ENCODE data around the gene UNC119. TPM values are rescaled to one million over a fixed set of nuclear protein-coding genes. Genes with fewer than 3 reads are reported as not detected.
A peak's percentile ranks its signal among the peaks of the same experiment; 100 is the strongest.

The UNC119 gene
- total and polyA plus RNA-seq, 9 donors = 15.6 to 20.7 (median 17.6) TPM

DNA sequence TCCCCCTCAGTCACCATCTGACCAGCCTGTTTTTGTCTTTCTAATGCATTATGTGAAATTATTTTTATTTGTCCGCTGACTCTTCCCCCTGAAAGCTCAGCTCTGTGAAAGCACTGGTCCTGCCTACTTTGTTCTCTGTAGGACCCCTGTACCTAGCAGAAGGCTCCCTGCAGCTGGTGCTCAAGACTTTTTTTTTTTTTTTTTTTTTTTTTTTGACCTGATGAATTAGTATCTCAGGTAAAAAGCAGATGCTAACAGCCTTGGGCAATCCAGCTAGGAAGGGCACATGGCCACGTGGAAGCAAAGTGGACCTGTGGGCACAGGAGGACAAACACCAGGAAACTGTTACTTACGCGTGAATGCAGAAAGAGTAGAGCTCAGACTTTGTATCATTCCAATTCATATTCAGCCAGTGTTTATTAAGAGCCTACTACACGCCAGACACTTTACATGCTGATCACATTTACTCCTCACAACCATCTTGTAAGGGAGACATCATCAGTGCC, 629 bp upstream of the UNC119 start:
- 100% methylated on average over 1 of the region's 5 CpGs for WGBS (ENCODE audit: insufficient coverage)
- no peak overlapping the region for H3K27ac ChIP-seq (ENCODE audit: low read length)

GRCh38 chr17:28551421-28552175, 826 bp downstream of the UNC119 start:
- Histone ChIP-seq H3K27ac (ENCODE audit: low read length) (peak overlapping the region; percentile 35), H3K4me3 (ENCODE audit: low read length) (peak overlapping the region; percentile 67), H3K9me3 (replicated peaks; ENCODE audit: control insufficient read depth, low read depth, low read length) (no peaks in the 10 kb centered on the region), H3K4me1 (ENCODE audit: control insufficient read depth, insufficient read depth, low read length) (peaks cover 14% of the 10 kb centered on the region), H3K27me3 (ENCODE audit: control insufficient read depth, insufficient read depth, low read length) (no peaks in the 10 kb centered on the region), H3K36me3 (ENCODE audit: control insufficient read depth, insufficient read depth, low read length) (peaks cover 42% of the 10 kb centered on the region)
- DNase-seq = peak; percentile 35
- 0% methylated on average over 6 of the region's 10 CpGs for WGBS (ENCODE audit: insufficient coverage)

More for the DNA sequence above, 629 bp upstream of the UNC119 start:
- Histone ChIP-seq H3K27me3 (ENCODE audit: control insufficient read depth, insufficient read depth, low read length) (no peaks in the 10 kb centered on the region), H3K4me3 (ENCODE audit: low read length) (peak overlapping the region; percentile 27), H3K9me3 (replicated peaks; ENCODE audit: control insufficient read depth, low read depth, low read length) (no peaks in the 10 kb centered on the region), H3K36me3 (ENCODE audit: control insufficient read depth, insufficient read depth, low read length) (peaks cover 43% of the 10 kb centered on the region), H3K4me1 (ENCODE audit: control insufficient read depth, insufficient read depth, low read length) (peaks cover 14% of the 10 kb centered on the region)
- DNase-seq = no peak

GRCh38 chr17:28550858-28551257, 1.6 kb downstream of the UNC119 start:
- peaks cover 14% of the 10 kb centered on the region for H3K4me1 ChIP-seq (ENCODE audit: control insufficient read depth, insufficient read depth, low read length)
- no CpG with 5 or more reads among the region's 1 CpG for WGBS (ENCODE audit: insufficient coverage)
- no peak overlapping the region for H3K4me3 ChIP-seq (ENCODE audit: low read length)
- H3K36me3 ChIP-seq (ENCODE audit: control insufficient read depth, insufficient read depth, low read length) = peaks cover 35% of the 10 kb centered on the region
- H3K9me3 ChIP-seq (replicated peaks; ENCODE audit: control insufficient read depth, low read depth, low read length) = no peaks in the 10 kb centered on the region
- H3K27me3 ChIP-seq (ENCODE audit: control insufficient read depth, insufficient read depth, low read length) = no peaks in the 10 kb centered on the region
- DNase-seq = no peak
- H3K27ac ChIP-seq (ENCODE audit: low read length) = no peak overlapping the region

DNA sequence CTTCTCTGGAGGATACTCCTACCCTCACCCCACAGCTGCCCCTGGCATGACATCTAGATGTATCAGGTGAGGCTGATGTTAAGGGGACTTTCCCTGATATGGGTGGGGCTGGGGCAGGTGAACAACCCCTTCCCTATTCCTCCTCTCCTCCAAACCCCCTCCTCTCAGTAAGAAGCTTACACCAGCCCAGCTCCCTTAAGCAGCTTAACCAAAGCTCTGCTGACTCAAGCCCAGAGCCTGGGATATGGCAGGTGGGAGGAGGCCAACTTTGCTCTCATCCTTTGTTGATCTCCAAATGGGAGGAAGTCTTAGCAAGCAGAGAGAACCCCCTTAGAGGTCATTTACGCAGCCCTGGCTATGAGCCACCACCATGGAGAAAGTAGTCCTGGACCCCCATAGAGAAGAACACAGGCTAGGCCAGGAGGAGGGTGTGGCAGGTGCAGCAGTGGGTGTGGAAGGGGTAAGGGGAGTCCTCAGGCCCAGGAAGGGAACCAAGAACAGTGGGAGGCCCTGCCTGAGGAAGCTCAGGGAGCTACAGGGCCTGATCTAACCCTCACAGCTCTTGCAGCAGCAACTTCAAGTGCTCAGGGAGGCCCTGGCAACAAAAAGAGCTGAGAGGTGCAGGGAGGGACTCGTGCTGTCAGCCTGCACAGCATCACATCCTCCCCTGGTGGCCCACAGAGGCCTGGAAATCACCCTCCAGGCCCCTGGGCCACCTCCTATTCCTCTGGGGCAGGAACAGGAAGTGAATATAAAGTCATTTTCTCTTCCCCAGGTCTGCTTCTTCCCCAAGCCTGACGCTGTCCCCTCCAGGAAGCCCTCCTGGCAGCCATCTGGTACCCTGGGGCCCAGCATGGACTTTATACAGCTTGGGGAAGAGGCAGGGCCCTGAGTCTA, 2.9 kb downstream of the UNC119 start:
- no peak for DNase-seq
- H3K9me3 ChIP-seq (replicated peaks; ENCODE audit: control insufficient read depth, low read depth, low read length) = no peaks in the 10 kb centered on the region
- WGBS (ENCODE audit: insufficient coverage) = 60% methylated on average over 1 of the region's 3 CpGs
- H3K36me3 ChIP-seq (ENCODE audit: control insufficient read depth, insufficient read depth, low read length) = peaks cover 23% of the 10 kb centered on the region
- H3K4me3 ChIP-seq (ENCODE audit: low read length) = no peak overlapping the region
- H3K27me3 ChIP-seq (ENCODE audit: control insufficient read depth, insufficient read depth, low read length) = no peaks in the 10 kb centered on the region
- peaks cover 14% of the 10 kb centered on the region for H3K4me1 ChIP-seq (ENCODE audit: control insufficient read depth, insufficient read depth, low read length)
- H3K27ac ChIP-seq (ENCODE audit: low read length) = no peak overlapping the region

GRCh38 chr17:28548417-28549130, 3.9 kb downstream of the UNC119 start:
- Histone ChIP-seq H3K4me3 (ENCODE audit: low read length) (no peak overlapping the region), H3K36me3 (ENCODE audit: control insufficient read depth, insufficient read depth, low read length) (peaks cover 14% of the 10 kb centered on the region), H3K27ac (ENCODE audit: low read length) (no peak overlapping the region), H3K27me3 (ENCODE audit: control insufficient read depth, insufficient read depth, low read length) (no peaks in the 10 kb centered on the region), H3K9me3 (replicated peaks; ENCODE audit: control insufficient read depth, low read depth, low read length) (no peaks in the 10 kb centered on the region), H3K4me1 (ENCODE audit: control insufficient read depth, insufficient read depth, low read length) (peaks cover 14% of the 10 kb centered on the region)
- 100% methylated on average over 1 of the region's 6 CpGs for WGBS (ENCODE audit: insufficient coverage)
- no peak for DNase-seq

DNA sequence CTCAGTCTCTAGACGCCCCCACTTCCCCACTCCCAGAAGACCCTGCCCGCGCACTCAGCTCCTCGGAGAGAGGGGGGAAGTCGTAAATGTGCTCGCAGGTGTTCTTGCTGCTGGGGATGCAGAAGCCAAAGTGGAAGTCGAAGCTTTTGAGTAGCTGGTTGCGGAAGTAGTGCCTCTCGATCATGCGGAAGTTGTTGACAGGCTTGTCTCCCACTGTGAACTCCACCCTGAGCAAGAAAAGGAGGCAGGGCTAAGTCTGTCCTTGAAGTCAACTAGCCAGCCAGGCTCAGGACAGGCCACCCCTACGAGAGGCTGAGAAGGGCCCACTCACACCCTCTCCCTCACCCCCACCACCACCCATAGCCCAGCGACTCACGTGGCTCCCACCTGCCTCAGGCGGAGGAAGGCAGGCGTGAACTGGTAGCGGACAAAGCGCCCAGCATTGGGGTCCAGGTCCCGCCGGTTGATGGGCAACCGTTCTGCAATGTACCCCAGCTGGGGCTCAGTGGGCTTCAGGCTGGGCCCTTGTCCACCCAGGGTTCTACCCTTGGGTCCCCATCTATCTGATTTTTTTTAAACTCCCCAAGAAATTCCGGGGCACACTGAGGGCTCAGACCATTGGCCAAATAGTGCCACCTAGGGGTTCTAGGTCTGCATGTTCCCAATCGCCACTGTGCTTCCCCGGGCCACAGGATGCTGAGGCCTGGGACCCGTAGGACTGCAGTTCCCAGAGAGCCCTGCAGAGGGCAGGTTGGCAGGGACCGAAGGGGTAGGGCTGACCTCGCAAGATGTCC, 4.6 kb downstream of the UNC119 start:
- peak; percentile 65 for DNase-seq
- WGBS (ENCODE audit: insufficient coverage) = 58% methylated on average over 17 of the region's 26 CpGs
- H3K27ac ChIP-seq (ENCODE audit: low read length) = peak overlapping the region; percentile 20

GRCh38 chr17:28547096-28547622, 5.3 kb downstream of the UNC119 start:
- WGBS (ENCODE audit: insufficient coverage) = 87% methylated on average over 9 of the region's 14 CpGs
- no peak for DNase-seq
- Histone ChIP-seq H3K36me3 (ENCODE audit: control insufficient read depth, insufficient read depth, low read length) (peaks cover 12% of the 10 kb centered on the region), H3K4me1 (ENCODE audit: control insufficient read depth, insufficient read depth, low read length) (peaks cover 10% of the 10 kb centered on the region), H3K27me3 (ENCODE audit: control insufficient read depth, insufficient read depth, low read length) (no peaks in the 10 kb centered on the region), H3K27ac (ENCODE audit: low read length) (no peak overlapping the region), H3K9me3 (replicated peaks; ENCODE audit: control insufficient read depth, low read depth, low read length) (no peaks in the 10 kb centered on the region), H3K4me3 (ENCODE audit: low read length) (no peak overlapping the region)

More for the DNA sequence above, 4.6 kb downstream of the UNC119 start:
- Histone ChIP-seq H3K4me3 (ENCODE audit: low read length) (no peak overlapping the region), H3K9me3 (replicated peaks; ENCODE audit: control insufficient read depth, low read depth, low read length) (no peaks in the 10 kb centered on the region), H3K36me3 (ENCODE audit: control insufficient read depth, insufficient read depth, low read length) (peaks cover 12% of the 10 kb centered on the region), H3K27me3 (ENCODE audit: control insufficient read depth, insufficient read depth, low read length) (no peaks in the 10 kb centered on the region), H3K4me1 (ENCODE audit: control insufficient read depth, insufficient read depth, low read length) (peaks cover 13% of the 10 kb centered on the region)

- no peak for DNase-seq
- H3K4me1 ChIP-seq (ENCODE audit: control insufficient read depth, insufficient read depth, low read length) = peaks cover 3% of the 10 kb centered on the region
- no peak overlapping the region for H3K27ac ChIP-seq (ENCODE audit: low read length)
- H3K9me3 ChIP-seq (replicated peaks; ENCODE audit: control insufficient read depth, low read depth, low read length) = no peaks in the 10 kb centered on the region
- no peaks in the 10 kb centered on the region for H3K27me3 ChIP-seq (ENCODE audit: control insufficient read depth, insufficient read depth, low read length)
- H3K36me3 ChIP-seq (ENCODE audit: control insufficient read depth, insufficient read depth, low read length) = peaks cover 12% of the 10 kb centered on the region
- no peak overlapping the region for H3K4me3 ChIP-seq (ENCODE audit: low read length)
- whole genome bisulfite sequencing (ENCODE audit: insufficient coverage) = 59% methylated on average over 4 of the region's 6 CpGs
Measured at GRCh38 chr17:28545787-28546415, 6.5 kb downstream of the UNC119 start.

DNA sequence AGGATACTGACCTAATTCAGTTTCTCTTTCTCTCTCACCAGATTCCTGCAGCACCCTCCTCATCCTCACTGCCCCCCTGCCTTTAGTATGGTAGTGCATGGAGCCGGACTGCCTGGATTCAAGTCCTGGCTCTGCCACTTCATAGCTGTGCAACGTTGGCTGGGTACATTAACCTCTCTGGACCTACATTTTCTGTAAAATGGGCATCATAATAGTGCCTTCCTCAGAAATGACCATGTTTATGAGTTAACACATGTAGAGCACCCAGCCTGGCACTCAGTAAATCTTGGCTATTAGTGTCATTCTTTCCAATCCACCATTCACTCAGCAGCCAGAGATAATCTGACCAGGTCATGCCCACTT, 7.3 kb downstream of the UNC119 start:
- WGBS (ENCODE audit: insufficient coverage) = 100% methylated on average over 1 of the region's 2 CpGs
- Histone ChIP-seq H3K36me3 (ENCODE audit: control insufficient read depth, insufficient read depth, low read length) (peaks cover 12% of the 10 kb centered on the region), H3K27ac (ENCODE audit: low read length) (no peak overlapping the region), H3K4me1 (ENCODE audit: control insufficient read depth, insufficient read depth, low read length) (peaks cover 3% of the 10 kb centered on the region), H3K4me3 (ENCODE audit: low read length) (no peak overlapping the region), H3K9me3 (replicated peaks; ENCODE audit: control insufficient read depth, low read depth, low read length) (no peaks in the 10 kb centered on the region), H3K27me3 (ENCODE audit: control insufficient read depth, insufficient read depth, low read length) (no peaks in the 10 kb centered on the region)
- no peak for DNase-seq
